ENCODE results near the gene KCNAB1.

KCNAB1 gene

GRCh38 chr3:156543043-156543555, 422.7 kb downstream of the KCNAB1 start:
- no peak for ATAC-seq

GRCh38 chr3:156547637-156548036, 427.3 kb downstream of the KCNAB1 start:
- ATAC-seq = peak; percentile 18
- TF ChIP-seq OSR1 (CRISPR knock-in tag; IDR thresholded peaks at IDR 0.05) = no peak
- peak; percentile 26; the same call in 1 of the 2 replicates for TF ChIP-seq ISL1 (CRISPR knock-in tag; IDR thresholded peaks at IDR 0.05)
- TF ChIP-seq GLIS3 (CRISPR knock-in tag; IDR thresholded peaks at IDR 0.05) = no peak

More at GRCh38 chr3:156543043-156543555, 422.7 kb downstream of the KCNAB1 start:
- TF ChIP-seq SNAI2 (CRISPR knock-in tag; IDR thresholded peaks at IDR 0.05) (no peak), ARNTL (CRISPR knock-in tag; IDR thresholded peaks at IDR 0.05; ENCODE audit: borderline replicate concordance, low read depth) (no peak), TCF4 (CRISPR knock-in tag; IDR thresholded peaks at IDR 0.05; ENCODE audit: borderline replicate concordance) (no peak), GLIS3 (CRISPR knock-in tag; IDR thresholded peaks at IDR 0.05) (no peak), ZNF70 (CRISPR knock-in tag; IDR thresholded peaks at IDR 0.05) (no peak), ZNF565 (CRISPR knock-in tag; conservative IDR thresholded peaks at IDR 0.05; ENCODE audit: low read depth) (no peak), ESRRG (CRISPR knock-in tag; IDR thresholded peaks at IDR 0.05) (no peak), ZC3H10 (CRISPR knock-in tag; IDR thresholded peaks at IDR 0.05) (no peak), ISL1 (CRISPR knock-in tag; IDR thresholded peaks at IDR 0.05) (no peak), PPARA (CRISPR knock-in tag; IDR thresholded peaks at IDR 0.05; ENCODE audit: borderline replicate concordance) (no peak), ZNF8 (CRISPR knock-in tag; IDR thresholded peaks at IDR 0.05) (no peak), CREB5 (CRISPR knock-in tag; IDR thresholded peaks at IDR 0.05; ENCODE audit: low read depth) (no peak), OSR1 (CRISPR knock-in tag; IDR thresholded peaks at IDR 0.05) (no peak), PATZ1 (CRISPR knock-in tag; IDR thresholded peaks at IDR 0.05; ENCODE audit: borderline replicate concordance) (no peak), TOX (CRISPR knock-in tag; IDR thresholded peaks at IDR 0.05; ENCODE audit: borderline replicate concordance) (no peak), RARB (CRISPR knock-in tag; IDR thresholded peaks at IDR 0.05) (no peak), CSDC2 (CRISPR knock-in tag; IDR thresholded peaks at IDR 0.05) (no peak), CSRNP3 (CRISPR knock-in tag; IDR thresholded peaks at IDR 0.05) (no peak)

GRCh38 chr3:156548041-156548687, 427.8 kb downstream of the KCNAB1 start:
- TF ChIP-seq CSRNP3 (CRISPR knock-in tag; IDR thresholded peaks at IDR 0.05) (no peak), OSR1 (CRISPR knock-in tag; IDR thresholded peaks at IDR 0.05) (no peak), ARNTL (CRISPR knock-in tag; IDR thresholded peaks at IDR 0.05; ENCODE audit: borderline replicate concordance, low read depth) (no peak), GLIS3 (CRISPR knock-in tag; IDR thresholded peaks at IDR 0.05) (no peak), TOX (CRISPR knock-in tag; IDR thresholded peaks at IDR 0.05; ENCODE audit: borderline replicate concordance) (no peak), SNAI2 (CRISPR knock-in tag; IDR thresholded peaks at IDR 0.05) (no peak), ZC3H10 (CRISPR knock-in tag; IDR thresholded peaks at IDR 0.05) (no peak), ZNF70 (CRISPR knock-in tag; IDR thresholded peaks at IDR 0.05) (no peak), PPARA (CRISPR knock-in tag; IDR thresholded peaks at IDR 0.05; ENCODE audit: borderline replicate concordance) (no peak), RARB (CRISPR knock-in tag; IDR thresholded peaks at IDR 0.05) (no peak), ZFP30 (CRISPR knock-in tag; IDR thresholded peaks at IDR 0.05) (no peak), ZFP3 (CRISPR knock-in tag; IDR thresholded peaks at IDR 0.05) (no peak), ESRRG (CRISPR knock-in tag; IDR thresholded peaks at IDR 0.05) (no peak), BACH2 (CRISPR knock-in tag; IDR thresholded peaks at IDR 0.05; ENCODE audit: borderline replicate concordance) (no peak), PATZ1 (CRISPR knock-in tag; IDR thresholded peaks at IDR 0.05; ENCODE audit: borderline replicate concordance) (no peak), ISL1 (CRISPR knock-in tag; IDR thresholded peaks at IDR 0.05) (no peak), TCF4 (CRISPR knock-in tag; IDR thresholded peaks at IDR 0.05; ENCODE audit: borderline replicate concordance) (no peak)
- ATAC-seq = no peak
